Measurements from ENCODE around the gene RPL27.
"Not testable (repeated sequence)": the region's sequence is repeated elsewhere in the genome, so short reads cannot be mapped to it uniquely, and the experiment has no call there.

RPL27 gene

GRCh38 chr17:42993913-42994312, 4.3 kb upstream of the RPL27 start:
- not testable (repeated sequence) for DNase-seq (ENCODE audit: low spot score)

DNA sequence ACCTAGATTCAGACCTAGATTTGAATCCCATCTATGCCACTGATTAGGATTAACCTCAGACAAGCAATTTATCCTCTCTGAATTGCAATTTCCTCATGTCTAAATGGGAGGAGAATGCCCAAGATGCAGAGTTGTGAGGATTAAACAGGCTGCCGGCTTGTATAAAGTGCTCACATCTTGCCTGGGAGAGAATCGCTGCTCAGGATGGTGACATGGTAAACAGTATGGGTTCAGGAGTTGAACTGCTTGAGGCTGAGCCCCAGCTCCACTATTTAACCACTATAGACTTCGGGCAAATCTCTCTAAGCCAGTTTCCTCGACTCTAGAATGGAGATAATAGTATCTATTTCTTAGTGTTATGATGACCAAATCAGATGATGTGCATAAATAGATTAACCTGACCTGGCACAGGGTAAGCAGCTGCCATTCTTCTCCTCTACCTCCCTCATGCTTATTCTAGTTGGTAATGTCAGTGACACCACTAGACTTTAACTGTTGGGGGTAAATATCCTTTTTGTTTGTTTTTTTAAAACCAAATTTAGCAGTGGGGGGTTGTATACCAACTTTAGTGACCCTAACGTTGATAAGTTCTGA, 732 bp upstream of the RPL27 start:
- no peak for DNase-seq (ENCODE audit: low spot score)

DNA sequence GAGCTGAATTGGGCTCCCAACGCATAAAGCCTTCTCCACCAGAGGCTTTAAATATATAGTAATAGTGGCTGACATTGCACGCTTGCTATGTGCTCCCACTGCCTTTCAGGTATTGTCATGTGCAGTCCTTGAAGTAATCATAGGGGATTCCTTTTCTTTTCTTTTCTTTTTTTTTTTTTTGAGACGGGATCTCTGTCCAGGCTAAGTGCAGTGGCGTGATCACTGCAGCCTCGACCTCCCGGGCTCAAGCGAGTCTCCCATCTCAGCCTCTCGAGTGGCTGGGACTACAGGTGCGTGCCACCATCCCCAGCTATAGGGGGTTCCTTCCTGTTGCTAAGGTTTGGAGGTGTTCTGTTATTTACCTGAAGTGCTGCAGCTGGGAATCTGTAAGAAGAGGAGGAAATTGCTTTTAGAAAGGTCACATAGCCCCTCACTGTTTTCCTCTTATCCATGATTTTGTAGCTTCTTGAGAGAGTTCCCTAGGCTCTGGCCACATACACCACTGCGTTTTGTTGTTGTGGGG, 845 bp downstream of the RPL27 start:
- DNase-seq (ENCODE audit: low spot score) = no peak

GRCh38 chr17:43000894-43001293, 2.7 kb downstream of the RPL27 start:
- DNase-seq (ENCODE audit: low spot score) = not testable (repeated sequence)

DNA sequence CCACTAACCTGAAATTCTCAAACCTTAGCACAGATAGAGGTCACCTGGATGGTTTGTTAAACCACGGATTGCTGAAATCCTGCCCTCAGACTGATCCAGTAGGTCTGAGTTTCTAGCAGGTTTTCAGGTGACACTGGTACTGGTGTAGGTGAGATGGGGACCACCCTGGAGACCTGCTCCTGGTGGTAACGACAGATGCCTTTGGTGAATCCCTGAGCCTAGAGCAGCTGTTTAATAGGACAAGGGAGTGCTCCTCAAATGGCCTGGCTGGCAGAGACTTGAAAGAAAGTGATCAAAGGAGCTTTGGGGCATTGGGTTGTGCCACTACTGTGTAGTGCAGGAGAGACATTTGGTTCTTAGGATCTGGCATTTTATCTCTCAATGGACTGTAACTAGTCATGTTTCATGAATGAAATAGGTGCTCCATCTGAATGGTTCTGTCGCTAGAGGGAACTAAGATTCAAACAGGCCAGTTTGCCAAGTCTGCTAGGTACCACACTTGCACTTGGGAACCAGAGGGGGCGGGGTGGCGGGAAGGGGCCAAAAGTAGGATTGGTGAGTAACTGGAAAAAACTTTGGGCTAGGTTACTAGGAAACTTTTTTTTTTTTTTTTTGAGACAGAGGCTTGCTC, 5.4 kb downstream of the RPL27 start:
- no peak for DNase-seq (ENCODE audit: low spot score)

DNA sequence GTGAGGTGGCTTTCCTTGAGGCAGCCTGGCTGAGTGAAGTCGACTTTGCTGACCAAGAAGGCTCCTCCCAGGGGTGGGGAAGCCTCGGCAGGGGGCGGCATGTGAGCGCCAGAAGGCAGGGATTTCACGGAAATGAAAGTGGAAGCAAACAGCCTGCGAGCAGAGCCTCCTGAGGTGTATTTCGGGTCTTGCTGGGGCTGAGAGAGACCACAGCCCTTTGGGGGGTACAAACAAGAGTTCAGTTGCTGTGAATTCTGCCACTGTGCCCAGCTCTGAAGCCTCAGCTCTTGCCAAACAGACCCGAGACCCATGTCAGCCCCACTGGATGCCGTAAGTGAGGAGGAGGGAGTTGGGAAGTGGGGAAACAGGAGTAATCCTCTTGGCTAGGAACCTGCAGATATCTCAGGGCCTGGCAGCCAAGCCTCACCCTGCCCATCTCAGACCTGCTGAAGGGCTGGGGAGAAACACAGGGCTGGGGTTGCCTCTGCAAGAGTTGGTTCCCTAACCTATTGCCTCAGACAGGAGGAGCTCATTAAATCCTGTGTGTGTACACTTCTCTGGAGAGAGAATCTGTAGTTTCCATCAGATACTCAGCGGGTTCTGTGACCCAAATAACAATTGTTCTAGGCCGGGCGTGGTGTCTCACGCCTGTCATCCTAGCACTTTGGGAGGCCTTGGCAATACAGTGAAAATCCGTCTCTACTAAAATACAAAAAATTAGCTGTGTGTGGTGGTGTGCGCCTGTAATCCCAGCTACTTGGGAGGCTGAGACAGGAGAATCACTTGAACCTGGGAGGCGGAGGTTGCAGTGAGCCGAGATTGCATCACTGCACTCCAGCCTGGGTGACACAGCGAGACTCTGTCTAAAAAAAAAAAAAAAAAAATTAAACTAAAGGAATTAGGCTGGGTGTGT, 8.7 kb downstream of the RPL27 start, which contains the start of gene IFI35:
Gene IFI35, plus strand, starts transcription at position 146 of the 913 bp plus-strand sequence. Its CDS starts 164 bp downstream, at position 310.
- DNase-seq (ENCODE audit: low spot score) = peak; percentile 77

DNA sequence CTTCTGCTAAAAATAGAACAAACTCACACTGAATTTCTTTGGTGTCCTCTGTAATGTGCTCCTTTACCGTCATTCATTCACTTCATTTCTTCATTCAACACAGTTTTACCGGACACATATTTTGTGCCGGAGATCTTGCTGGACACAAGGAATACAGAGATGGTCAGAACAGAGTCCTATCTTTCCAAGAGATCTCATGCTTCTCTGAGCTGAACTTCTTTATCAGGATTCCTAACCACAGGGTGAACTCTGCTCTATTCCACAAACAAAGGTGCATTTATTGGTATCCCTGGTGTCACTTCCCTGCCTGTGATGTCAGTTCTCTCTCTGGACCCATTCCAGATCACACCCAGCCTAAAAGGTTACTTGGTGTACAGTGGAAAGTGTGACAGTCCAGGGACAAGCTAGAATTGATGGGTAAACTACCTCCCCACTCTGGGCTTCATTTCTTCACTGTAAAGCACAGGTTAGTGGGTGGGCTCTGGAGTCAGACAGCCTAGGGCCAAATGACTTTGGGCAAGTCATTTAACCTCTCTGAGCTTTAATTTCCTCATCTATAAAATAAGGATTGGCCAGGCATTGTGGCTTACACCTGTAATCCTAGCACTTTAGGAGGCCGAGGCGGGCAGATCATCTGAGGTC, 12.6 kb downstream of the RPL27 start:
- DNase-seq (ENCODE audit: low spot score) = no peak

DNA sequence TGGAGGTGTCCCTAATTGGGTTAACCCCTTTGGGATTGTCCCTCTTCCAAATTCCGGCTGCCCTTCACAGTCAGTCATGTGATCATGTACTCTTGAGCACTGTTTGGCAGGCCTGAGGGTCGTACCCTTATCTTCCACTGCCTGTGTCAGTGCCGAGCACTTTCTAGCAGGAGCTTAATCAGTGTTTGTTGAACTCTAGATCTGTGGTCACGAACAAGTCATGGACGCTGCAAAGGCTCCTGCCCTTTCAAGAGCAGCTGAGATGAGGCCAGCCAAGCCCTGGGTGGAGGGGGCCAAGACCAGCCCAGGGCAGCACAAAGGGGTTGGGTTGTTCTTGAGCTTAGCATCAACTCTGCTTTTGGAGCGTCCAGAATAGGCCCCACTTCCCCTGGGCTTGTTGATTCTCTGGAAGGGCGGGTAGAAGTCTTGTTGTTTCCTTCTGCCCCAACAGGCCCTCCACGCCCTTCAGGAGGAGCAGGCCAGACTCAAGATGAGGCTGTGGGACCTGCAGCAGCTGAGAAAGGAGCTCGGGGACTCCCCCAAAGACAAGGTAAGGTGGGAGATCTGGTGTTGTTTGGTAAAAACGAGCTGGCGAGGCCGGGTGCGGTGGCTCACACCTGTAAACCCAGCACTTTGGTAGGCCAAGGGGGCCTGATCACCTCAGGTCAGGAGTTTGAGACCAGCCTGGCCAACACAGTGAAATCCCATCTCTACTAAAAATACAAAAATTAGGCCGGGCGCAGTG, 13.7 kb downstream of the RPL27 start:
- DNase-seq (ENCODE audit: low spot score) = no peak

- no peak for DNase-seq (ENCODE audit: low spot score)
These were observed 15.1 kb downstream of the RPL27 start for GRCh38 chr17:43013296-43013695.

GRCh38 chr17:43014020-43014648, 15.9 kb downstream of the RPL27 start:
- DNase-seq (ENCODE audit: low spot score) = no peak

- no peak for DNase-seq (ENCODE audit: low spot score)
These were observed 16.7 kb downstream of the RPL27 start for GRCh38 chr17:43014649-43015542.

GRCh38 chr17:43015579-43015978, 17.4 kb downstream of the RPL27 start:
- no peak for DNase-seq (ENCODE audit: low spot score)

DNA sequence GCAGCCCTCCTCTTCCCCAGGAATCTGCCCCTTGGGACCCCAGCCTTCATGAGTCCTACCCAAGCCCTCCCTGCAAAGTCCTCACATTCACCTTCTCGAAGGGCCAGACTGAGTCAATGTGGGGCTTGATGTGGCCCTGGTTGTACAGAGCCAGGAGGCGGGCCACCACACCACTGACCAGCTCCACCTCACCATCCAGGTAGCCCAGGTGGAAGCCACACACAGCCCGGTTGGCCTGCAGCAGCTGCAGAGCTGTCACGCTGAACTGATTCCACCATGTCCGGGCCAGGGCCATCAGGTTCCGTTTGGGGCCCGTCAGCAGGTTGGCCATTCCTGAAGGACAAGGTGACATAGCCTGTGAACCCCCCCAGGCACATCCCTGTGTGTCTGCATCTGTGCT, 18.0 kb downstream of the RPL27 start:
- no peak for DNase-seq (ENCODE audit: low spot score)

DNA sequence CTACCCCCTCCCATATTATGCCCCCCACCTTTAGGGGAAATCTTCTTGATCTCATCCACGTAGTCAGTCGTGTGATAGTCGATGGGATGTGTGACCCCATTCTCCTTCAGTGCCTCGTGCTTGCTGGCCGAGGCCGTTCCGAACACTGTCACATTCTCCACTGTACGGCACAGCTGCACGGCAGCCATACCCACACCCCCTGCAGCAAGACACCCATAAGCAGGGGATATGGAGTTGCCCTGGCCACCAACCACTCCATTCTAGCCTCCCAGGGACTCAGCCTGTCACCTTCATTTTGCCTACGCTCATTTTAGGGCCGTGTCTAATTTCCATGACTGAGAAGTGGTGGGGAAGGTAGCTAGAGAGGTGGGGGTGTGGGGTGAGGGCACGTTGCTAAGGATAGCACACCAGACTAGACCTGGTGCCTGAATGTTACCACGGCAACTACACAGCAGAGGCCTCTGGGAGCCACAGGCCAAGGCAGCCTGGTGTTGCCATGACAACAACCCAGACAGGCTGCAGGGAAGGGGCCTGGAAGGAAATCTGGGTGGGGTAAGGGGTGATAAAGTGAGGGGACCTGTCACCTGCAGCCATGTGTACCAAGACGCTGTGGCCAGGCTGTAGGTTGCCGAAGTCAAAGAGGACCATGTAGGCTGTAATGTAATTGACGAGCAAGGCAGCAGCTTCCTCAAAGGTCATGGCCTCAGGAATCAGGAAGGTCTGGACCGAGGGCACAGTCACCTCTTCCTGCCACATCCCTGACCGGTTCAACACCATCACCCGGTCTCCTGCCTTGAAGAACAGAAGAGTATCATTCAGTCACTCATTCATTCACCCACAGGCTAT, 20.0 kb downstream of the RPL27 start:
- no peak for DNase-seq (ENCODE audit: low spot score)

GRCh38 chr17:43018932-43019331, 20.7 kb downstream of the RPL27 start:
- DNase-seq (ENCODE audit: low spot score) = no peak

- no peak for DNase-seq (ENCODE audit: low spot score)
These were observed 21.2 kb downstream of the RPL27 start for GRCh38 chr17:43019418-43019817.

DNA sequence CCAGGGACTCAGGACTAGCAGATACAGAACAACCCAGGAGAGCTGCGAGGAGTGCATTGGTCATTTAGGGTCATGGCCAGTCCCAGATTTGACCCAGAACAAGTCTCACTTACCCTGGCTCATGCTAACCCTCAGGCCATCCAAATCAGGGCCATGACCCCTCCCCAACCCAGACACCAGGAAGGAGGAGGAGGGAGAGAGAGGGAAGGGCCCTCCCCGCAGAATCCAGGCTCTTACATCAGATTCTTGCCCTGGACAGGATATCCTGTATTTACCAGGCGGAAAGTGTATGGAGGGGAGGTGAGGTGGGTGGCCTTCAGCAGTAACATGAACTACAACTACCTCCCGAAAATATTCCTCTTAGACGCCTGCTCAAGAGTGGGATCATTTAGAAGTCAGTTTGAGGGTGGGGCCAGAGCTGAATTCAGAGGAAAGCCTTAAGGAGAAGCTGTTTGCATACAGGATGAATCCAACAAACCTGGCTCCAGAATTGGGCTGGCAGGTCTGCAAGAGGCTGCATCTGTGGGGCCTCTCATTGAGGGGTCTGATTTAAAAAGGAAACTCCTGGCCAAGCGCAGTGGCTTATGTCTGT, 21.9 kb downstream of the RPL27 start:
- no peak for DNase-seq (ENCODE audit: low spot score)
